GM10248 (cell line): ENCODE results near the gene SFTPD.
A peak's percentile ranks its signal among the peaks of the same experiment; 100 is the strongest.

Experiments used
- CTCF ChIA-PET: fragments of 300-600 bp; sonication (Branson Sonifier 250); formaldehyde crosslinking; extraction: SDS; loops from one replicate; lab custom pipeline; 2021; ENCODE audit warnings: antibody characterized with exemption; lab: Yijun Ruan, JAX
- POLR2A ChIA-PET: fragments of 350-650 bp; sonication (Branson Sonifier 250); formaldehyde crosslinking; extraction: SDS; loops from one replicate; lab custom pipeline; 2020; ENCODE audit warnings: antibody characterized with exemption; lab: Yijun Ruan, JAX
- DNase-seq: peaks from one replicate; pipeline ENCODE4 v3.0.0; 2012; ENCODE audit errors: extremely low spot score
- TF ChIP-seq, protein P1 (sequence below): IDR thresholded peaks from 2 replicates; pipeline ENCODE4 v1.5.1; 2012; ENCODE audit warnings: mild to moderate bottlenecking, low read depth; ENCODE audit errors: extremely low read depth, missing control alignments, control extremely low read depth

The SFTPD gene

DNA sequence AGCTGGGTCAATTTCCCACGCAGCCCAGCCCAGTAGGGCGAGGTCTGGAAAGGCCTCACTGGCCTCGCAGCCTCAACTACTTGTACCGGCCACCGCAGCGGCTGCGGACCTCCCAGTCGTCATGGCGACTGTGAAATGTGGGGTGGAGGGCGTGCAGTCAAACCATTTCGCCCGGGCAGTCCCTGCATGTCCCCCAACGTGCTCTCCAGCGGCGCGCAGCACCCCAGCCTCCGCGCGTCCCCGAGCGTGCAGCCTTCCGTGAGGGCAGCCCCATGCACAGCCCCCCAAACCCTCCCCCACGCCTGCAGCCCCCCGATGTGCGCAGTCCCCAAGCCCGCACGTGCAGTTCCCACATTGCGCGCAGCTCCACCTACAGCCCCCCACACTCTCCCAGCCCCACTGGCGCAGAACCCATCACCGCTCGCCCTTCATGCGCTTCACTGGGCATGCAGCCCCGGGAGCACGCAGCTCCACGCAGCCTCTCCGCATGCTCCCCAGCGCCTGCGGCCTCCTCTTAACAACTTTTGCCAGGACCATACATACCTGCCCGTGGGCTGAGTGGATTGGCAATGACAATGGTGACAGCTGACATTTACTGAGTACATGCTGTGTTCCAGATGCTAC lies 34.5 kb upstream of the SFTPD start:
- no peak for DNase-seq
- POLR2A ChIA-PET = no interaction called here
- TF ChIP-seq, protein P1, sequence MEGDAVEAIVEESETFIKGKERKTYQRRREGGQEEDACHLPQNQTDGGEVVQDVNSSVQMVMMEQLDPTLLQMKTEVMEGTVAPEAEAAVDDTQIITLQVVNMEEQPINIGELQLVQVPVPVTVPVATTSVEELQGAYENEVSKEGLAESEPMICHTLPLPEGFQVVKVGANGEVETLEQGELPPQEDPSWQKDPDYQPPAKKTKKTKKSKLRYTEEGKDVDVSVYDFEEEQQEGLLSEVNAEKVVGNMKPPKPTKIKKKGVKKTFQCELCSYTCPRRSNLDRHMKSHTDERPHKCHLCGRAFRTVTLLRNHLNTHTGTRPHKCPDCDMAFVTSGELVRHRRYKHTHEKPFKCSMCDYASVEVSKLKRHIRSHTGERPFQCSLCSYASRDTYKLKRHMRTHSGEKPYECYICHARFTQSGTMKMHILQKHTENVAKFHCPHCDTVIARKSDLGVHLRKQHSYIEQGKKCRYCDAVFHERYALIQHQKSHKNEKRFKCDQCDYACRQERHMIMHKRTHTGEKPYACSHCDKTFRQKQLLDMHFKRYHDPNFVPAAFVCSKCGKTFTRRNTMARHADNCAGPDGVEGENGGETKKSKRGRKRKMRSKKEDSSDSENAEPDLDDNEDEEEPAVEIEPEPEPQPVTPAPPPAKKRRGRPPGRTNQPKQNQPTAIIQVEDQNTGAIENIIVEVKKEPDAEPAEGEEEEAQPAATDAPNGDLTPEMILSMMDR = no peak
- CTCF ChIA-PET = no interaction called here

DNA sequence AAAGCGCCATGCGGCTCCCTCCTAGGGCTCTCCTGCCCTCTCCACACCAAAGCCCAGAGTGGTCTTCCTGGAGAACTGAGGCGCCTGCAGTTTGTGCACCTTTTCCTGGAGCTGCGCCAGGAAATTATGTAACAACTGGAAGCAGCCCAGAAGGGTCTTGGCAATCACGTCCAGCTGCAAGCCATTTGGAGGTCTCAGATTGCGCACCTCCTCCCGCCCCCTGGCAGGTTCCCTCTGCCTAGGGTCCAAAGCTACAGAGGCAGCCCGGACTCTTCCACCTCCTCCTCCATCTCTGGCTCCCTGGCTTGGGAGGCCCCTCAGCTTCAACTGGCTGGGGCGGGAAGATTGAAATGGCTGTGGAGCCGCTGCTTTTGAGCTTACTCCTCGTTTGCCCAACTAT lies 34.0 kb upstream of the SFTPD start:
- TF ChIP-seq, protein P1 = no peak
- POLR2A ChIA-PET = no interaction called here
- no peak for DNase-seq
- CTCF ChIA-PET = no interaction called here

DNA sequence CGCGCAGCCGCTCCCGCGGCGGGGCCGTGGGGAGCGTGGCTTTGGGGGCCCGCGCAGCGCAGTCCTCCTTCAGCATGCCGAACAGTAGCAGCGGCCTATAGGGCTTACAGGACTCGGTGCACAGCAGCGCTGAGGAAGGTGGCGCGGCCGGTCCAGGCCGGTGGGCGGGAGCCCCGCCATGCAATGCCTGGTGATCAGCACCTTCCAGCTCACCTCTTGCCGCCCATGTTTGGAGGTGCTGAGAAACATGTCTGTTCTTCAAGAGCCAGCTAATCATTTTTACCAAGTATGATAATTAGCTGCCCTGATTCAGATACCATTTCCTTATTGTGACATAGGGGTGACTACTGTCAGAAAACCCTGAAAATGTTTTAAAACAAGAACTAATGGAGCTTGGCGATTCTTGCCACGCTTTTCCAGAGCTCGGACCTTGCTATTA lies 33.5 kb upstream of the SFTPD start:
- TF ChIP-seq, protein P1 = no peak
- POLR2A ChIA-PET = no interaction called here
- no peak for DNase-seq
- CTCF ChIA-PET = no interaction called here

DNA sequence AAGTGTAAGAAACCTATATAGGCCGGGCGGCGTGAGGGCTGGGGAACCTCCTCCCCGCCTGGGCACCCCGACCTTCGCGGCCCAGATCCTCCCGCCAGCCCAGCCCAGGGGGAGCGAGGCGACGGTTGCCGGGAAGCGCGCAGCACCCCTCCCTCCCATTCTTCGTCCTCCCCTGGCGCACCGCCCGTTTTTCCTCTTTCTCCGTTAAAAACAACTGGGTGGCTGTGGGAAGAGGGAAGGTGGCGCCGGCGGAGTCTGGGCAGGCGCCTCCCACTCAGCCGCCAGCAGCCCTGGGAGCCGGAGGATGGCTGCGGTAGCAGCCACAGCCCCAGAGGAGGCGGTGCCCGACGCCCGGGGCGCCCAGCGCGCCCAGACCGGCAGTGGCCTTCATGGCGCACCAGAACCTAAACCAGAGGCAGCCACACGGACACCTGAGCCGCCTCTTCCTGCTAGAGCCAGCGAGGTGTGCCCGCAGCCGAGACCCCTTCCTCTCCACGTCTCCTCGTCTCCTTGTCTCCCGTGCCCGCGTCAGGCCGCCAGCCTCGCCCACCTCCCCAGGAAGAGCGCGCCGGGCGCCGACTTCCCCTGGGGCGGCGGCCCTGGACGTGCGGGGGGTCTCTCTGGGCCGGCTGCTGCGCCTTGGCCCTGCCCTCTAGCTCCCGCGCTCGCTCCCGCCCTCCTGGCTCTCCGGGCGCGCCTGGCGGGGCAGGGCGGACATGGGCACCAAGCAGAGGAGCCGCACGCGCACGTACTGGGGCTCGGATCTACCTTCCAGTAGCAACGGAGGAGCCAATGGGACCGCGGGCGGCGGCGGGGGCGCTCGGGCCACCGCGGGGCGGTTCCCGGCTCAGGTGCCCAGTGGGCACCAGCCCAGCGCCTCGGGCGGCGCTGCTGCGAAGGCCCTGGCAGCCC lies 32.8 kb upstream of the SFTPD start:
- TF ChIP-seq, protein P1 = no peak

DNA sequence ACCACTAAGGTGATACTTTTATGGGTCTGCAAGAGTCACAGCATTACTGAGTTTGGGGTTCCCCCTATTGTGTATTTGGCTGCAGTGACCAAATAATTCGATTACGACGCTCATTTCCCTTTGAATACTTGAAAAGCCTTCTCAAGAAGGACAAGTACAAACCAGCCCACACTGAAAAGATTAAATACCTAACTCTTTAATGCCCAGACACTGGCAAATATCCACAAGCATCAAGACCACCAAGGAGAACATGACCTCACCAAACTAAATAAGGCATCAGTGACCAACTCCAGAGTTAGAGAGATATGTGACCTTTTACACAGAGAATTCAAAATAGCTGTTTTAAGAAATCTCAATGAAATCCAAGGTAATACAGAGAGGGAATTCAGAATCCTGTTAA lies 31.8 kb upstream of the SFTPD start:
- ChIA-PET CTCF (no interaction called here), POLR2A (no interaction called here)
- TF ChIP-seq, protein P1 = no peak
- no peak for DNase-seq

More for the DNA sequence above, 32.8 kb upstream of the SFTPD start:
- DNase-seq = peak; percentile 12
- ChIA-PET POLR2A (no interaction called here), CTCF (no interaction called here)

DNA sequence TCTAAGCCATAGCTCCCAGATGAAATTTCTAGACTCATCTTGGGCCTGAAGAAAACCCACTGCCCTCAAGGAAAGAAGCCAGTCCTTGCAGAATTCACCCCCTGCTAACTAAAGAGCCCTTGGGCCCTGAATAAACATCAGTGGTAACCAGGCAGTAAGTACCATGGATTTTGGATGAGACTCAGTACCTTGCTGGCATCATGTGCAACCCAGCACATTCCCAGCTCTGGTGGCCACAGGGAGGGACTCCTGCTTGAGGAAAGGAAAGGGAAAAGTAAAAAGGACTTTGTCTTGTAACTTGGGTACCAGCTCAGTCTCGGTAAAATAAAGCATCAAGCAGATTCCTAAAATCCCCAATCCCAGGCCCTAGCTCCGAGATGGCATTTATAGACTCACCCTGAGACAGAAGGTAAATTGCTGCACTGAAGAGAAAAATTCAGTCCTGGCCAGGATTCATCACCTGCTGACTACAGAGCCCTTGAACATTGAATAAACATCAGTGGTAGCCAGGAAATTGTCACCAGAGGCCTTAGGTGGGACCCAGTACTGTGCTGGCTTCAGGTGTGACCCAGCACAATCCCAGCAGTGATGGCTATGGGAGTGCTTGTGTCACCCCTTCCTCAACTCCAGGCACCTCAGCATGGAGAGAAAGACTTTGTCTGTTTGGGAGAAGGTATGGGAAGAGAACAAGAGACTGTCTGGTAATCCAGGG lies 31.2 kb upstream of the SFTPD start:
- ChIA-PET POLR2A (no interaction called here), CTCF (no interaction called here)
- TF ChIP-seq, protein P1 = no peak
- no peak for DNase-seq
